ENCODE measurements around the gene AASDH. TPM values are rescaled to one million over a fixed set of nuclear protein-coding genes. Genes with fewer than 3 reads are reported as not detected.
A peak's percentile ranks its signal among the peaks of the same experiment; 100 is the strongest.

AASDH gene
- total RNA-seq, 1 experiment from 2014 or later, result 8.5 TPM

- CTCF ChIA-PET, result no interaction called here
- no peak for TF ChIP-seq CTCF (IDR thresholded peaks at IDR 0.05; ENCODE audit: unreplicated experiment)
- Mint-ChIP-seq H3K27me3 (ENCODE audit: unreplicated experiment) (no peaks in the 10 kb centered on the region), H3K27ac (ENCODE audit: unreplicated experiment) (no peak overlapping the region), H3K4me3 (ENCODE audit: low read depth, unreplicated experiment) (no peak overlapping the region), H3K4me1 (ENCODE audit: low read depth, unreplicated experiment) (no peaks in the 10 kb centered on the region), H3K36me3 (ENCODE audit: insufficient read depth, unreplicated experiment) (no peaks in the 10 kb centered on the region), H3K9me3 (ENCODE audit: low read depth, unreplicated experiment) (peaks cover 6% of the 10 kb centered on the region)
- DNase-seq, result no peak
- intact Hi-C loops (cut with micrococcal nuclease; ENCODE audit: unreplicated experiment), result no loop called here
- no TSS peak for BruUV-seq (replicated peaks)
Measured at GRCh38 chr4:56296526-56296925, 90.8 kb downstream of the AASDH start.

GRCh38 chr4:56293121-56293520 is 94.2 kb downstream of the AASDH start:
- no peak for TF ChIP-seq CTCF (IDR thresholded peaks at IDR 0.05; ENCODE audit: unreplicated experiment)
- intact Hi-C loops (cut with micrococcal nuclease; ENCODE audit: unreplicated experiment), result loop anchor here (5.0 kb wide), 1 partner anchor 76 kb away; no protein-coding TSS in a partner anchor
- Mint-ChIP-seq H3K4me1 (ENCODE audit: low read depth, unreplicated experiment) (peaks cover 20% of the 10 kb centered on the region), H3K36me3 (ENCODE audit: insufficient read depth, unreplicated experiment) (no peaks in the 10 kb centered on the region), H3K9me3 (ENCODE audit: low read depth, unreplicated experiment) (peaks cover 6% of the 10 kb centered on the region), H3K4me3 (ENCODE audit: low read depth, unreplicated experiment) (no peak overlapping the region), H3K27me3 (ENCODE audit: unreplicated experiment) (no peaks in the 10 kb centered on the region), H3K27ac (ENCODE audit: unreplicated experiment) (no peak overlapping the region)
- CTCF ChIA-PET, result no interaction called here
- no peak for DNase-seq
- BruUV-seq (replicated peaks), result no TSS peak

- Mint-ChIP-seq H3K36me3 (ENCODE audit: insufficient read depth, unreplicated experiment) (no peaks in the 10 kb centered on the region), H3K27ac (ENCODE audit: unreplicated experiment) (no peak overlapping the region), H3K4me3 (ENCODE audit: low read depth, unreplicated experiment) (peak overlapping the region; percentile 62), H3K4me1 (ENCODE audit: low read depth, unreplicated experiment) (peaks cover 20% of the 10 kb centered on the region), H3K9me3 (ENCODE audit: low read depth, unreplicated experiment) (peaks cover 6% of the 10 kb centered on the region), H3K27me3 (ENCODE audit: unreplicated experiment) (no peaks in the 10 kb centered on the region)
- peak; percentile 5 for DNase-seq
- CTCF ChIA-PET, result interaction anchor here (0.7 kb wide), 1 partner anchor 125 kb away, joined by 4 read pairs; no protein-coding TSS in a partner anchor
- BruUV-seq (replicated peaks), result no TSS peak
- TF ChIP-seq CTCF (IDR thresholded peaks at IDR 0.05; ENCODE audit: unreplicated experiment), result no peak
- intact Hi-C loops (cut with micrococcal nuclease; ENCODE audit: unreplicated experiment), result loop anchor here (5.0 kb wide), 1 partner anchor 73 kb away; no protein-coding TSS in a partner anchor
Measured at GRCh38 chr4:56289934-56290333, 97.4 kb downstream of the AASDH start.

GRCh38 chr4:56288663-56289062 is 98.6 kb downstream of the AASDH start:
- intact Hi-C loops (cut with micrococcal nuclease; ENCODE audit: unreplicated experiment), result no loop called here
- Mint-ChIP-seq H3K27me3 (ENCODE audit: unreplicated experiment) (no peaks in the 10 kb centered on the region), H3K36me3 (ENCODE audit: insufficient read depth, unreplicated experiment) (no peaks in the 10 kb centered on the region), H3K4me1 (ENCODE audit: low read depth, unreplicated experiment) (peaks cover 20% of the 10 kb centered on the region), H3K27ac (ENCODE audit: unreplicated experiment) (no peak overlapping the region), H3K9me3 (ENCODE audit: low read depth, unreplicated experiment) (peaks cover 6% of the 10 kb centered on the region), H3K4me3 (ENCODE audit: low read depth, unreplicated experiment) (no peak overlapping the region)
- TF ChIP-seq CTCF (IDR thresholded peaks at IDR 0.05; ENCODE audit: unreplicated experiment), result no peak
- CTCF ChIA-PET, result no interaction called here
- BruUV-seq (replicated peaks), result no TSS peak
- no peak for DNase-seq

Other genes starting within 250 kb of the AASDH start
- 28.9 and 31.2 TPM in 2 replicates for gene PPAT, start 48.1 kb upstream of the AASDH start, total RNA-seq (2022)
- gene PAICS, start 48.8 kb upstream of the AASDH start, total RNA-seq (2022), result 116 and 131 TPM in 2 replicates
- 75.2 and 78.0 TPM in 2 replicates for gene SRP72, start 80.1 kb upstream of the AASDH start, total RNA-seq (2022)
- 0.26 and 0.56 TPM in 2 replicates for gene ARL9, start 118.3 kb upstream of the AASDH start, total RNA-seq (2022)

Measured in Calu3 (cell line).